ENCODE data around the gene CDH23.

GRCh38 chr10:71715026-71715425, 318.3 kb downstream of the CDH23 start:
- TF ChIP-seq EZH2 (IDR thresholded peaks at IDR 0.05; ENCODE audit: insufficient read depth, poor library complexity, severe bottlenecking) = no peak
- no peak for TF ChIP-seq EZH2phosphoT487 (IDR thresholded peaks at IDR 0.05; ENCODE audit: insufficient read depth, low read depth)

All from GM23248 (cell line).